Omental fat pad (tissue), 4 donors: ENCODE results near the gene TMEM178B. TPM values are rescaled to one million over a fixed set of nuclear protein-coding genes. Genes with fewer than 3 reads are reported as not detected.

Source experiments
- ATAC-seq: fragments of 150-250 bp; one replicate; pipeline ENCODE4 v1.9.1; 2016; ENCODE audit warnings: mild to moderate bottlenecking, moderate library complexity; ENCODE audit not compliant: low FRiP score
- DNase-seq: peaks from one replicate; pipeline ENCODE4 v3.0.0-alpha.2; 2019; ENCODE audit warnings: low spot score
- total RNA-seq, 4 donors: library from RNA; depleted of rRNA; stranded (reverse); fragments of >200 nt; gene quantifications; one replicate each; pipeline ENCODE4 v1.1.0, GENCODE V29; 2016
- TF ChIP-seq, protein P1 (sequence below), 3 donors: fragments of 450-650 bp; IDR thresholded peaks; one replicate each; pipeline ENCODE4 v1.5.1; 2016 to 2017; ENCODE audit warnings: antibody characterized with exemption in 3 of 3, mild to moderate bottlenecking in 3 of 3, moderate library complexity in 2 of 3

Gene TMEM178B
- total RNA-seq, 4 donors from 2014 or later = 0.50 to 1.3 (median 0.81) TPM

DNA sequence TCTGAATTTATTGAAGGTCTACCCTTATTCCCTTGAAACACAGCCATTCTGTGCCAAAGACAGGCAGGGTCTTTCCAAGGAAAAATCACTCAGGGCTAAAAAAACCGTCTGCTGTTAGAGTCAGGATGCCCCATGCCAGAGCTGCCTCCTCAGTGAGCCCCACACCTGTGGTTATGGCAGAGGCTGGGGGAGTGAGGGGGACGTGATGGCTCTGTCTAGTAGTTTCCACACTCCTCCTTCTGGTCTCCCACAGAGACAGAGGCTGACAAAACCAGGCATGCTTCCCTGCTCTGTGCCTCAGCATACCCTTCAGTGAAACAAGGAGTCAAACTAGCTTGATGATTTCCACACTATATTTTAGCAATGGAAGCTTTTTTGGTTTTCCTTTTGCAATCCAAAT is 365.3 kb downstream of the TMEM178B start:
- no peak for ATAC-seq
- TF ChIP-seq, protein P1, sequence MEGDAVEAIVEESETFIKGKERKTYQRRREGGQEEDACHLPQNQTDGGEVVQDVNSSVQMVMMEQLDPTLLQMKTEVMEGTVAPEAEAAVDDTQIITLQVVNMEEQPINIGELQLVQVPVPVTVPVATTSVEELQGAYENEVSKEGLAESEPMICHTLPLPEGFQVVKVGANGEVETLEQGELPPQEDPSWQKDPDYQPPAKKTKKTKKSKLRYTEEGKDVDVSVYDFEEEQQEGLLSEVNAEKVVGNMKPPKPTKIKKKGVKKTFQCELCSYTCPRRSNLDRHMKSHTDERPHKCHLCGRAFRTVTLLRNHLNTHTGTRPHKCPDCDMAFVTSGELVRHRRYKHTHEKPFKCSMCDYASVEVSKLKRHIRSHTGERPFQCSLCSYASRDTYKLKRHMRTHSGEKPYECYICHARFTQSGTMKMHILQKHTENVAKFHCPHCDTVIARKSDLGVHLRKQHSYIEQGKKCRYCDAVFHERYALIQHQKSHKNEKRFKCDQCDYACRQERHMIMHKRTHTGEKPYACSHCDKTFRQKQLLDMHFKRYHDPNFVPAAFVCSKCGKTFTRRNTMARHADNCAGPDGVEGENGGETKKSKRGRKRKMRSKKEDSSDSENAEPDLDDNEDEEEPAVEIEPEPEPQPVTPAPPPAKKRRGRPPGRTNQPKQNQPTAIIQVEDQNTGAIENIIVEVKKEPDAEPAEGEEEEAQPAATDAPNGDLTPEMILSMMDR (IDR thresholded peaks at IDR 0.05) = no peak
- no peak for DNase-seq

DNA sequence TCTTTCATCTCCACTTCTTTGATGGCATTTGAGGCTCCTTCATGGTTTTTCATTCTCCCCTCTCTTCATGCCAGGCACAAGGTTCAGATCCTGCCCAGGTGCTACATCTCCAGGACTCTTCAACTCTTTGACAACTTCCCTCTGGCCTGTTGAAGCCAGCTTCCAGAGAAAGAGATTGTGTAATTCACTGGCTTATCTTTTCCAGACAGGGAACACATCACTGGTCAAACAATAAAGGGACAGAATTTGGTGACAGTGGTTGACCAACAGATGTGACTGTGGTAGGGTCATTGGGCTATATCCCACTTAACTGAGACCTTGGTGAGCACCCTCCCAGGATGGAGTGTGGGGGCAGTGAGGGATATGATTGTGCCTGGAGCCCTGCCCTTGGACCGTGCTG is 365.9 kb downstream of the TMEM178B start:
- TF ChIP-seq, protein P1 (IDR thresholded peaks at IDR 0.05) = no peak
- DNase-seq (no peak), ATAC-seq (no peak)

DNA sequence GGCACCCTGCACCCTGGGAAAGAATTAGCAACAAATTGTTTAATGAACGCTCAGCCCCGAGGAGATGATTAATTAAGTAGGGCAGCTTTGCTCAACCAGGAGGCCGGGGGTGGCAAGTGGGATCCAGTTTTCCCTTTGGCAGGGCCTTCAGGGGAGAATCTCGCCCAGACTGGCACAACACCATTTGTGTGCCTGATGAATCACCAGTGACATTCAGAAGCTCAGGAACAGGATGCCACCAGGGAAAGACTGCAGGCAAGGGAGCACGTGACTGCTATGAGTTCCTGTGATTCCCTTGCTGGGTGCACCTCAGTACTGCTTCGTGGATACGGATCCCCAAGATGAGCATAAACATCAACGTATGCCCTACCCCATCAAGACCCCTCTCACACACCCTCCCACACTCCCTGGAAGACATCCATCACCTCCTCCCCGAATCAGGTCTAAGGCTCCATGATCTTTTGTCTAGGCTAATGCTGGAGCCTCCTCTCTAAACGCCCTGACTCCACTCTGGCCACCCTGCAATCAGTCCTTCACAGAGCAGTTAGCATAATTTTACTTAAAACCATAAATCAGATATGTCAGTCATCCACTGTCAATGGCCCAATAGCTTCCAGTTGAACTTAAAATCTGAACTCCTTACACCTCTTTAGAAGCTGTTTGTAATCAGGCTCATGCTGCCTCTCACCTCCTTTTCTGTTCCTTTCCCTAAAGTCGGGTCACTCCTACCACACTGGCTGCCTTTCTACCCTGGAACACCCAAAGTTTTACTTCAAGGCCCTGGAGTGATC is 368.2 kb downstream of the TMEM178B start:
- ATAC-seq = no peak
- TF ChIP-seq, protein P1 (IDR thresholded peaks at IDR 0.05) = no peak
- no peak for DNase-seq

DNA sequence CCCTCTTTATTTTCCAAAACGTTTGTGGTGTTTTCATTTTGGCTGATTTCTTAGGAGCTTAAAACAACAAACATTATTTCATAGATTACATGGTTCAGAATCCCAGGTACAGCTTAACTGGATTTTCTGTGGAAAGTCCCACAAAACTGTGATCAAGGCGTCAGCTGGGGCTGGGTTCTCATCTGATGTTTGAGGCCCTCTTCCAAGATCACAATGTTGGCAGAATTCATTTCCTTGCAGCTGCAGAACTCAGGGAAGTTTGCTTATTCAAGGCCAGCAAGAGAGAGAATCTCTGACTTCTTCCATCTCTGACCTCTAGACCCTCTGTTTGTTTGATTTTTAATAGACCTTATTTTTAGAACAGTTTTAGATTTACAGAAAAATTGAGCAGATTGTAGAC is 368.9 kb downstream of the TMEM178B start:
- no peak for DNase-seq
- ATAC-seq = no peak
- TF ChIP-seq, protein P1 (IDR thresholded peaks at IDR 0.05) = no peak

DNA sequence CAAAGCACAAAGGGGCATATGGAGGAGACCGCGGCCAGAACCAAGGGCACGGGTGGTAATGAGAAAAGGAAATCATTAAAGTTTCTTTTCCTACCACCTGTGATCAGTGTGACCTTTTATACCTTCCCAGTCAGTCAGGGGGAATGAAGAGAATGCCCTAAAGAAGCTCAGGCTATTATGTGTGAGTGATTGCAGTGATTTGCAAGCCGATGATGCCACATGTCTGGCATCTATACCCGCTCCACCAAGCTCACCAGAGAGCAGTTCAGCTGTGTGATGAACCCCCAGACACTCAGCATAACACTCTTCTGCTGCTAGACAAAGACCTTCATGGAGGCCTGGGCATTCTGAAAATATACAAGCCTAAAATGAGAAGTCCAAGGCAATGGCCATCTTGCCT is 371.1 kb downstream of the TMEM178B start:
- ATAC-seq = no peak
- TF ChIP-seq, protein P1 (IDR thresholded peaks at IDR 0.05) = no peak

DNA sequence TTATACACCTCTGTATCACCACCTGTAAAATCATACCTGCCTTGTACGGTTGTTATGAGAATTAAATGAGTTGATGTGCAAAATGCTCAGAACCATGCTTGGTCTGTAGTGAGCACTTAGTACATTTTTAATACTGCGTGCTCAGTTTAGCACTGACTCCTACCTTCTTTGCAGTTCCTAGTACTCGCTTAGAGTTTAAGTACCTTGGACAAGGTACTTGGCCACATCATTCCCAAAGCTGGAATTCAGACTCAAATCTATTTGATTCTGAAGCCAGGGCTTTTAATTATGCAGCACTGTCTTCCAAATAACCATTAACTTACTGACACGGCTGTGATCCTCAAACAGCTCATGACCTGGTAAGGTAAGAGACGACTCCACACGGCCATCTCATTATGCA is 377.4 kb downstream of the TMEM178B start:
- no peak for ATAC-seq
- no peak for DNase-seq
- TF ChIP-seq, protein P1 (IDR thresholded peaks at IDR 0.05) = no peak

More for the DNA sequence above, 371.1 kb downstream of the TMEM178B start:
- DNase-seq = no peak

DNA sequence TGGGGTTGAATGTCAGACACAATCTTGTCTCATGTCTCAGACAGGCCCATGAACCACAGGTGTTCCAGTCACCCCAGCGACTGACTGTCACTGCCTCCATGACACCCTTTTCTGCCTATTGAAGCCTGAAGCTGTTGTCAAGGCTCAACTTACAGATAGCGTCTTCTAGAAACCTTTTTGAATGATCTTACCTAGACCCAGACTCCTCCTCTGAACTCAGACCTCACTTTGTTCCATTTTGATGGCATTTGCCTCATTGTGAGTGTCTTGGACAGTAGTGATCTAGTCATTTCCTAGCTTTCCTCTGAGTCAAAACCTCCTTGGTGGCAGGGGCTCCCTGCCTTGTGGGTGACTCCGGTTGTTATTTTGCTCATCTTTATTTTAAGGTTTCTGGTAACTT is 379.0 kb downstream of the TMEM178B start:
- ATAC-seq = no peak
- TF ChIP-seq, protein P1 (IDR thresholded peaks at IDR 0.05) = no peak
- no peak for DNase-seq
